Vagina (tissue), 2 donors: ENCODE results near the gene RASAL3.

Experiments used
- CTCF ChIP-seq, 3 experiments: fragments of 450-650 bp in 2 of 3; fragments of 200-600 bp in 1 of 3; sonication (generic) in 1 of 3; IDR thresholded peaks; one replicate each; pipeline ENCODE4 v1.5.1; 2017 to 2019; ENCODE audit warnings: antibody characterized with exemption in 3 of 3, mild to moderate bottlenecking in 2 of 3, moderate library complexity in 2 of 3
- POLR2AphosphoS5 ChIP-seq, 2 donors: sonication (generic); formaldehyde crosslinking; IDR thresholded peaks; one replicate each; pipeline ENCODE4 v1.9.0; 2017; ENCODE audit warnings: antibody characterized with exemption in 2 of 2, mild to moderate bottlenecking in 2 of 2, low read depth in 1 of 2; ENCODE audit not compliant: insufficient read depth in 1 of 2

- no peak for TF ChIP-seq POLR2AphosphoS5 (IDR thresholded peaks at IDR 0.05; ENCODE audit: insufficient read depth in 1 of 2, low read depth in 1 of 2)
- no peak for TF ChIP-seq CTCF (IDR thresholded peaks at IDR 0.05)
Observed at GRCh38 chr19:15445227-15445605, 19.1 kb downstream of the RASAL3 start.
